PC-3 (cell line): ENCODE measurements around the gene NSMF. TPM values are rescaled to one million over a fixed set of nuclear protein-coding genes. Genes with fewer than 3 reads are reported as not detected.

Source experiments
- ATAC-seq: fragments of 200-7000 bp; cut with Tn5 transposase; 2 replicates; pipeline ENCODE4 v1.9.1; 2020; ENCODE audit warnings: mild to moderate bottlenecking, moderate library complexity
- BruUV-seq: library from RNA; stranded (reverse); fragments of 400-500 nt; replicated peaks from 2 replicates; lab custom pipeline; 2021; lab: Mats Ljungman, UMichigan
- CTCF ChIA-PET: fragments of 300-600 bp; sonication (Branson Sonifier 250); formaldehyde crosslinking; loops from one replicate; lab custom pipeline; 2022; ENCODE audit warnings: antibody characterized with exemption; lab: Charles Lee
- POLR2A ChIA-PET: fragments of 300-600 bp; sonication (Branson Sonifier 250); formaldehyde crosslinking; loops from one replicate; lab custom pipeline; 2022; ENCODE audit warnings: antibody characterized with exemption; ENCODE audit not compliant: unreplicated experiment; lab: Charles Lee
- DNase-seq: peaks from one replicate; pipeline ENCODE4 v3.0.0-alpha.2; 2015
- H2AFZ ChIP-seq: fragments of 300-600 bp; sonication (generic); 2 replicates; pipeline ENCODE4 v1.6.0; 2016; ENCODE audit warnings: antibody characterized with exemption, low read length
- H3F3A ChIP-seq: fragments of 300-600 bp; sonication (generic); one replicate; pipeline ENCODE4 v1.6.0; 2017; ENCODE audit warnings: antibody characterized with exemption, low read length, control low read depth, mild to moderate bottlenecking; ENCODE audit not compliant: unreplicated experiment
- H3K27ac ChIP-seq: fragments of 300-600 bp; sonication (generic); 2 replicates; pipeline ENCODE4 v1.5.1; 2016; ENCODE audit warnings: mild to moderate bottlenecking, low read length
- H3K27me3 ChIP-seq: fragments of 300-600 bp; sonication (generic); 2 replicates; pipeline ENCODE4 v1.6.1; 2016; ENCODE audit warnings: low read length, mixed read lengths
- H3K36me3 ChIP-seq: fragments of 300-600 bp; sonication (generic); 2 replicates; pipeline ENCODE4 v1.6.1; 2016; ENCODE audit warnings: low read depth, mixed run types, low read length, mixed read lengths
- H3K4me1 ChIP-seq: fragments of 300-600 bp; sonication (generic); 2 replicates; pipeline ENCODE4 v1.5.1; 2016; ENCODE audit warnings: low read length; ENCODE audit not compliant: insufficient read depth
- H3K4me2 ChIP-seq: fragments of 300-600 bp; sonication (generic); 2 replicates; pipeline ENCODE4 v1.6.0; 2016; ENCODE audit warnings: low read length
- H3K4me3 ChIP-seq: fragments of 300-600 bp; sonication (generic); 2 replicates; pipeline ENCODE4 v1.5.1; 2016; ENCODE audit warnings: mild to moderate bottlenecking, low read length, mixed read lengths
- H3K79me2 ChIP-seq: fragments of 300-600 bp; sonication (generic); 2 replicates; pipeline ENCODE4 v1.6.1; 2017; ENCODE audit warnings: low read length, mixed read lengths
- H3K9ac ChIP-seq: fragments of 300-600 bp; sonication (generic); 2 replicates; pipeline ENCODE4 v1.6.0; 2016; ENCODE audit warnings: mild to moderate bottlenecking, low read length
- H3K9me2 ChIP-seq: fragments of 300-600 bp; sonication (generic); replicated peaks from 2 replicates; pipeline ENCODE4 v1.6.1; 2016; ENCODE audit warnings: mixed run types, low read length, mixed read lengths
- H3K9me3 ChIP-seq: fragments of 300-600 bp; sonication (generic); 2 replicates; pipeline ENCODE4 v1.6.1; 2016; ENCODE audit warnings: low read length, mixed read lengths
- H4K20me1 ChIP-seq: fragments of 300-600 bp; sonication (generic); 2 replicates; pipeline ENCODE4 v1.6.1; 2016; ENCODE audit warnings: low read length, mixed read lengths
- EZH2 ChIP-seq: fragments of 300-600 bp; sonication (generic); IDR thresholded peaks from one replicate; pipeline ENCODE4 v1.6.1; 2017; ENCODE audit warnings: antibody characterized with exemption, mild to moderate bottlenecking, low read length; ENCODE audit not compliant: unreplicated experiment
- EZH2phosphoT487 ChIP-seq: fragments of 300-600 bp; sonication (generic); IDR thresholded peaks from 2 replicates; pipeline ENCODE4 v1.6.1; 2018; ENCODE audit warnings: mild to moderate bottlenecking, antibody characterized with exemption, low read length, borderline replicate concordance
- intact Hi-C: fragments of 100-400 bp; cut with micrococcal nuclease; formaldehyde crosslinking; loops from 2 replicates; pipeline ENCODE4 v1.9.0; 2023
- total RNA-seq: library from RNA; depleted of rRNA; stranded (reverse); fragments of >200 nt; gene quantifications from 2 replicates; pipeline ENCODE4 v1.2.3, GENCODE V29; 2014
- TF ChIP-seq, protein P1 (sequence below): fragments of 300-600 bp; sonication (generic); conservative IDR thresholded peaks from 2 replicates; pipeline ENCODE4 v1.5.1; 2017; ENCODE audit warnings: antibody characterized with exemption, low read depth, mild to moderate bottlenecking, low read length

The NSMF gene
- total RNA-seq, 1 experiment from 2014 or later, result 30.8 TPM

DNA sequence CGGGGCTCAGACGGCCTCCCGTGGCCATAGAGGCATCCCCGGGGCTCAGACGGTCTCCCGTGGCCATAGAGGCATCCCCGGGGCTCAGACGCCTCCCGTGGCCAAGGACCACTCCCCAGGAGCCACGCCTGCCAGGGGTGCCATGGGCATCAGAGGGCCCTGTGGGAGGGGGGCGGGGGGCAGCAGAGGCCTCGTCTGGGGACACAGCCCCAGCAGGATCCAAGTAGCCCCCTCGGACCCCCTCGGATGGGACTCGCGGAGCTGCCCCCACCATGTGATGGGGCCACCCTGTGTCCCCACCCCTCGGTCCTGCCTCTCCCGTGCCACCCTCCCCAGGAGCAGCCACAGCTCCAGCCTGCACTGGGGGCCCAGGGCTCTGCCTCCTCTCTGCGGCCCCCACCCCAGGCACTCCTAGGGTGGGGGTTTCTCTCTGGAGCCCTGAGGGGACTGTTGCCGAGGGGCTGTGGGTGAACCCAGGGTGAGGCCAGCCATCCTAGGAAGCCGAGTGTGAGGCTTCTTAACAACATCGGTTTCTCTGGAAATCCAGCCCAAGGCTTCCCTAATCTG is 20.5 kb downstream of the NSMF start:
- intact Hi-C loops, result no loop called here
- Histone ChIP-seq H3K79me2 (no peaks in the 10 kb centered on the region), H4K20me1 (no peaks in the 10 kb centered on the region), H3K9ac (no peak overlapping the region), H3K4me1 (peaks cover 12% of the 10 kb centered on the region), H3K9me2 (no peaks in the 10 kb centered on the region), H3F3A (no peaks in the 10 kb centered on the region), H3K4me3 (no peak overlapping the region), H3K36me3 (no peaks in the 10 kb centered on the region), H3K9me3 (no peaks in the 10 kb centered on the region), H3K4me2 (no peak overlapping the region), H2AFZ (no peak overlapping the region), H3K27ac (no peak overlapping the region), H3K27me3 (no peaks in the 10 kb centered on the region)
- ATAC-seq, result no peak
- no peak for DNase-seq
- no TSS peak for BruUV-seq
- CTCF ChIA-PET, result no interaction called here
- TF ChIP-seq, protein P1, sequence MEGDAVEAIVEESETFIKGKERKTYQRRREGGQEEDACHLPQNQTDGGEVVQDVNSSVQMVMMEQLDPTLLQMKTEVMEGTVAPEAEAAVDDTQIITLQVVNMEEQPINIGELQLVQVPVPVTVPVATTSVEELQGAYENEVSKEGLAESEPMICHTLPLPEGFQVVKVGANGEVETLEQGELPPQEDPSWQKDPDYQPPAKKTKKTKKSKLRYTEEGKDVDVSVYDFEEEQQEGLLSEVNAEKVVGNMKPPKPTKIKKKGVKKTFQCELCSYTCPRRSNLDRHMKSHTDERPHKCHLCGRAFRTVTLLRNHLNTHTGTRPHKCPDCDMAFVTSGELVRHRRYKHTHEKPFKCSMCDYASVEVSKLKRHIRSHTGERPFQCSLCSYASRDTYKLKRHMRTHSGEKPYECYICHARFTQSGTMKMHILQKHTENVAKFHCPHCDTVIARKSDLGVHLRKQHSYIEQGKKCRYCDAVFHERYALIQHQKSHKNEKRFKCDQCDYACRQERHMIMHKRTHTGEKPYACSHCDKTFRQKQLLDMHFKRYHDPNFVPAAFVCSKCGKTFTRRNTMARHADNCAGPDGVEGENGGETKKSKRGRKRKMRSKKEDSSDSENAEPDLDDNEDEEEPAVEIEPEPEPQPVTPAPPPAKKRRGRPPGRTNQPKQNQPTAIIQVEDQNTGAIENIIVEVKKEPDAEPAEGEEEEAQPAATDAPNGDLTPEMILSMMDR, result no peak
- POLR2A ChIA-PET, result no interaction called here

DNA sequence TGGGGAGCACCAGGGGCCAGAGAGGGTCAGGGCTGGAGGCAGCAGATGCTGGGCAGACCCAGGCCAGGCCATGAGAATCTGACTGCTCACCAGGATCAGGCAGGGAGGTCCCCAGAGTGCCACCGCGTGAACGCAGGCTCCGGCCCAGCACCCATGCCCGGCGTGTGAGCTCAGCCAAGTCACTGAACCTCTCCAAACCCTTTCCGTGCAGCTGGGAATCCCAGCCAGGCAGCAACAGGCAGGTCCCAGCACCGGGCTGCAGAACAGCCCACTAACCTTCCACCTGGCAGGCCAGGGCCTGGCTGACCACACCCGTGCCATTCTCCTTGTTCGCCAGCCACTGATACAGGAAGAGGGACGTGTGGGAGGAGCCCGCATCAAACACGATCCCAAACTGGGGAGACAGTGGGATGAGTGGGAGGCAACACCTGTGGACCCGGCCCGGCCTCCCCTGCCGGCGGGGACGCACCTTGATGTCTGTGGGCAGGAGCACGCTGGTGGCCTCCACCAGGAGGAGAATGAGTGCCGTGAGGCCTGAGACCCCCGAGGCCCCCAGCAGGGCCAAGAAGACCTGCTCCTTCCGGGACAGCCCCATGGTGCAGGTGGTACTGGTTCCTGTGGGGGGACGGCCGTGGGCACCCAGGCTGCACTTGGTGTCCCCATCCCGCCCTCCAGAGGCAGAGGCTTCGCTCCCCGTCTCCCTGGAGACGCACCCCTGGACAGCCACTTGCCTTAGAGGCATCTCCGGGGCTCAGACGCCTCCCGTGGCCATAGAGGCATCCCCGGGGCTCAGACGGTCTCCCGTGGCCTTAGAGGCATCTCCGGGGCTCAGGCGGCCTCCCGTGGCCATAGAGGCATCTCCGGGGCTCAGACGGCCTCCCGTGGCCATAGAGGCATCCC is 21.2 kb downstream of the NSMF start:
- no peaks in the 10 kb centered on the region for H3K9me2 ChIP-seq
- no peaks in the 10 kb centered on the region for H3K9me3 ChIP-seq
- intact Hi-C loops, result no loop called here
- POLR2A ChIA-PET, result no interaction called here
- H3K27me3 ChIP-seq, result no peaks in the 10 kb centered on the region
- no peaks in the 10 kb centered on the region for H3K36me3 ChIP-seq
- no peaks in the 10 kb centered on the region for H3K79me2 ChIP-seq
- no peaks in the 10 kb centered on the region for H3F3A ChIP-seq
- no peak overlapping the region for H3K9ac ChIP-seq
- CTCF ChIA-PET, result no interaction called here
- H3K27ac ChIP-seq, result no peak overlapping the region
- no peak overlapping the region for H3K4me2 ChIP-seq
- DNase-seq, result no peak
- no peak overlapping the region for H2AFZ ChIP-seq
- no peaks in the 10 kb centered on the region for H4K20me1 ChIP-seq
- H3K4me1 ChIP-seq, result peaks cover 12% of the 10 kb centered on the region
- ATAC-seq, result no peak
- TF ChIP-seq EZH2 (no peak), EZH2phosphoT487 (no peak)
- TF ChIP-seq, protein P1, result no peak
- BruUV-seq, result no TSS peak
- H3K4me3 ChIP-seq, result no peak overlapping the region
